ENCODE data around the gene USP7.

DNA sequence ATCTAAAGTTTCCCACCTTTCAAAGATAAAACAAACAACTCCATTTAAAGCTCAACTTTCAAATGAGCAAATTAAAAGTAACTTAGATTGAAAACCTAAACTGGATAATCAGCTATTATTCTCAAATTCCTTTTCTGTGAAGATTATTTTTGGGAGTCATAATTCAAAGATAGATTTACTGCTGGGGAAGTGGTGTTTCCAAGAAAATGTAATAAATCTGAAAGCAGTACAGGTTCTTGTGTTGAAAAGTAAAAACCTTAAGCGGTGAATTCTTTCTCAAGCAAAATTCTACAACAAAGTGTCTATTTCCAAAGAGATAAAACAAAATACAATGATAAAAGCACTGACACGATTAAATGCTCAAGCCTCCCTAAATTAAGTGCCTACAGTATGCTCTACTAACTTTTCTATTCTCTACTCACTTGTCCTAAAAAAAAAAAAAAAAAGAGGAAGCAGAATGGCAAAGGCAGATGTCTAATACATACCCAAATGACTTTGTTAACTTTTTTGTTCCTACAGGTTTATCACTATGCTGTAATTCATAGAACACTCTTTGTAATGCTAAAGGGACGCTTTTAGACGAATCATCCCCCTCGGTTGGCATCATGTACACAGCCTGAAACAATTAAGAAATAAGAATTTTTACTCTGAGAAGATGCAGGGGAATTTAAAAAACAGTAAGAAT lies 47.0 kb downstream of the USP7 start:
- TF ChIP-seq CHD2 (IDR thresholded peaks at IDR 0.05; ENCODE audit: low read length, partially characterized antibody) = no peak
- no peak for TF ChIP-seq FOXM1 (IDR thresholded peaks at IDR 0.05; ENCODE audit: low read depth)
- TF ChIP-seq, protein P1, sequence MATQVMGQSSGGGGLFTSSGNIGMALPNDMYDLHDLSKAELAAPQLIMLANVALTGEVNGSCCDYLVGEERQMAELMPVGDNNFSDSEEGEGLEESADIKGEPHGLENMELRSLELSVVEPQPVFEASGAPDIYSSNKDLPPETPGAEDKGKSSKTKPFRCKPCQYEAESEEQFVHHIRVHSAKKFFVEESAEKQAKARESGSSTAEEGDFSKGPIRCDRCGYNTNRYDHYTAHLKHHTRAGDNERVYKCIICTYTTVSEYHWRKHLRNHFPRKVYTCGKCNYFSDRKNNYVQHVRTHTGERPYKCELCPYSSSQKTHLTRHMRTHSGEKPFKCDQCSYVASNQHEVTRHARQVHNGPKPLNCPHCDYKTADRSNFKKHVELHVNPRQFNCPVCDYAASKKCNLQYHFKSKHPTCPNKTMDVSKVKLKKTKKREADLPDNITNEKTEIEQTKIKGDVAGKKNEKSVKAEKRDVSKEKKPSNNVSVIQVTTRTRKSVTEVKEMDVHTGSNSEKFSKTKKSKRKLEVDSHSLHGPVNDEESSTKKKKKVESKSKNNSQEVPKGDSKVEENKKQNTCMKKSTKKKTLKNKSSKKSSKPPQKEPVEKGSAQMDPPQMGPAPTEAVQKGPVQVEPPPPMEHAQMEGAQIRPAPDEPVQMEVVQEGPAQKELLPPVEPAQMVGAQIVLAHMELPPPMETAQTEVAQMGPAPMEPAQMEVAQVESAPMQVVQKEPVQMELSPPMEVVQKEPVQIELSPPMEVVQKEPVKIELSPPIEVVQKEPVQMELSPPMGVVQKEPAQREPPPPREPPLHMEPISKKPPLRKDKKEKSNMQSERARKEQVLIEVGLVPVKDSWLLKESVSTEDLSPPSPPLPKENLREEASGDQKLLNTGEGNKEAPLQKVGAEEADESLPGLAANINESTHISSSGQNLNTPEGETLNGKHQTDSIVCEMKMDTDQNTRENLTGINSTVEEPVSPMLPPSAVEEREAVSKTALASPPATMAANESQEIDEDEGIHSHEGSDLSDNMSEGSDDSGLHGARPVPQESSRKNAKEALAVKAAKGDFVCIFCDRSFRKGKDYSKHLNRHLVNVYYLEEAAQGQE (IDR thresholded peaks at IDR 0.05; ENCODE audit: low read depth, low read length) = no peak
- TF ChIP-seq, protein P2, sequence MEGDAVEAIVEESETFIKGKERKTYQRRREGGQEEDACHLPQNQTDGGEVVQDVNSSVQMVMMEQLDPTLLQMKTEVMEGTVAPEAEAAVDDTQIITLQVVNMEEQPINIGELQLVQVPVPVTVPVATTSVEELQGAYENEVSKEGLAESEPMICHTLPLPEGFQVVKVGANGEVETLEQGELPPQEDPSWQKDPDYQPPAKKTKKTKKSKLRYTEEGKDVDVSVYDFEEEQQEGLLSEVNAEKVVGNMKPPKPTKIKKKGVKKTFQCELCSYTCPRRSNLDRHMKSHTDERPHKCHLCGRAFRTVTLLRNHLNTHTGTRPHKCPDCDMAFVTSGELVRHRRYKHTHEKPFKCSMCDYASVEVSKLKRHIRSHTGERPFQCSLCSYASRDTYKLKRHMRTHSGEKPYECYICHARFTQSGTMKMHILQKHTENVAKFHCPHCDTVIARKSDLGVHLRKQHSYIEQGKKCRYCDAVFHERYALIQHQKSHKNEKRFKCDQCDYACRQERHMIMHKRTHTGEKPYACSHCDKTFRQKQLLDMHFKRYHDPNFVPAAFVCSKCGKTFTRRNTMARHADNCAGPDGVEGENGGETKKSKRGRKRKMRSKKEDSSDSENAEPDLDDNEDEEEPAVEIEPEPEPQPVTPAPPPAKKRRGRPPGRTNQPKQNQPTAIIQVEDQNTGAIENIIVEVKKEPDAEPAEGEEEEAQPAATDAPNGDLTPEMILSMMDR (IDR thresholded peaks at IDR 0.05) = no peak
- TF ChIP-seq GABPA (IDR thresholded peaks at IDR 0.05; ENCODE audit: low read depth) = no peak
- TF ChIP-seq NFIC (IDR thresholded peaks at IDR 0.05; ENCODE audit: borderline replicate concordance) = no peak
- TF ChIP-seq SIN3A (IDR thresholded peaks at IDR 0.05; ENCODE audit: borderline replicate concordance, low read depth, low read length) = no peak
- TF ChIP-seq RCOR1 (IDR thresholded peaks at IDR 0.05; ENCODE audit: low read length) = no peak
